OCI-LY7 (cell line): ENCODE results near the gene ZBED1. TPM values are rescaled to one million over a fixed set of nuclear protein-coding genes. Genes with fewer than 3 reads are reported as not detected.
"Not testable (repeated sequence)": the region's sequence is repeated elsewhere in the genome, so short reads cannot be mapped to it uniquely, and the experiment has no call there.

Experiments
- BruUV-seq: library from RNA; stranded (reverse); fragments of 400-500 nt; replicated peaks from 2 replicates; lab custom pipeline; 2021; lab: Mats Ljungman, UMichigan
- CTCF ChIA-PET: fragments of 300-600 bp; sonication (Branson Sonifier 250); formaldehyde crosslinking; loops from one replicate; lab custom pipeline; 2022; ENCODE audit warnings: antibody characterized with exemption; ENCODE audit not compliant: unreplicated experiment; lab: Charles Lee
- POLR2A ChIA-PET: fragments of 300-600 bp; sonication (Branson Sonifier 250); formaldehyde crosslinking; loops from one replicate; lab custom pipeline; 2022; ENCODE audit warnings: antibody characterized with exemption; lab: Charles Lee
- DNase-seq: peaks from one replicate; pipeline ENCODE4 v3.0.0-alpha.2; 2015; ENCODE audit warnings: low spot score
- H2AFZ ChIP-seq: fragments of 200-600 bp; sonication (generic), shearing (Covaris generic); 2 replicates; pipeline ENCODE4 v1.6.1; 2014; ENCODE audit warnings: mild to moderate bottlenecking, antibody characterized with exemption, low read length, moderate library complexity
- H3K27ac ChIP-seq: fragments of 200-600 bp; sonication (generic); 2 replicates; pipeline ENCODE4 v1.5.1; 2014; ENCODE audit warnings: mixed run types, low read depth, mild to moderate bottlenecking, moderate library complexity, low read length, inconsistent platforms; ENCODE audit not compliant: poor library complexity, severe bottlenecking
- H3K36me3 ChIP-seq: fragments of 200-600 bp; sonication (generic); 2 replicates; pipeline ENCODE4 v1.6.1; 2014; ENCODE audit warnings: mild to moderate bottlenecking, antibody characterized with exemption, low read length, moderate library complexity, mixed read lengths; ENCODE audit not compliant: insufficient read depth
- H3K4me1 ChIP-seq: fragments of 200-600 bp; sonication (generic); 2 replicates; pipeline ENCODE4 v1.5.1; 2014; ENCODE audit warnings: mild to moderate bottlenecking, low read length; ENCODE audit not compliant: insufficient read depth, poor library complexity, severe bottlenecking
- H3K4me2 ChIP-seq: fragments of 200-600 bp; sonication (generic); 2 replicates; pipeline ENCODE4 v1.6.1; 2014; ENCODE audit warnings: mild to moderate bottlenecking, low read length
- H3K4me3 ChIP-seq: fragments of 200-600 bp; sonication (generic); 2 replicates; pipeline ENCODE4 v1.5.1; 2014; ENCODE audit warnings: mild to moderate bottlenecking, low read depth, low read length; ENCODE audit not compliant: poor library complexity, severe bottlenecking
- H3K79me2 ChIP-seq: fragments of 200-600 bp; sonication (generic); 2 replicates; pipeline ENCODE4 v1.6.1; 2016; ENCODE audit warnings: low read depth, mild to moderate bottlenecking, low read length, moderate library complexity, mixed read lengths; ENCODE audit not compliant: insufficient read depth
- H3K9me2 ChIP-seq: fragments of 200-600 bp; sonication (generic); 2 replicates; pipeline ENCODE4 v1.6.1; 2016; ENCODE audit warnings: mild to moderate bottlenecking, low read length, mixed read lengths; ENCODE audit not compliant: insufficient read depth
- H3K9me3 ChIP-seq: fragments of 200-600 bp; sonication (generic); 2 replicates; pipeline ENCODE4 v1.6.1; 2014; ENCODE audit warnings: mild to moderate bottlenecking, mixed run types, low read length, mixed read lengths
- H4K20me1 ChIP-seq: fragments of 200-600 bp; sonication (generic); 2 replicates; pipeline ENCODE4 v1.6.1; 2014; ENCODE audit warnings: mild to moderate bottlenecking, antibody characterized with exemption, low read length, moderate library complexity, mixed read lengths; ENCODE audit not compliant: insufficient read depth
- CTCF ChIP-seq: fragments of 200-600 bp; sonication (generic); conservative IDR thresholded peaks from 2 replicates; pipeline ENCODE4 v1.5.1; 2014; ENCODE audit warnings: mild to moderate bottlenecking, antibody characterized with exemption, low read length, moderate library complexity, mixed read lengths
- EZH2phosphoT487 ChIP-seq: fragments of 200-600 bp; sonication (generic); IDR thresholded peaks from 2 replicates; pipeline ENCODE4 v1.6.1; 2018; ENCODE audit warnings: low read depth, borderline replicate concordance, mild to moderate bottlenecking, mixed run types, antibody characterized with exemption, low read length, moderate library complexity, mixed read lengths
- intact Hi-C: fragments of 100-400 bp; cut with micrococcal nuclease; formaldehyde crosslinking; loops from one replicate; pipeline ENCODE4 v1.10.0; 2022; ENCODE audit not compliant: unreplicated experiment
- total RNA-seq, 2 experiments: library from RNA; depleted of rRNA in 1 of 2; stranded (reverse); fragments of >200 nt in 1 of 2; shearing (Covaris generic) in 1 of 2; gene quantifications; 2 replicates each; pipeline ENCODE4 v1.2.3, GENCODE V29; 2014 to 2022

ZBED1 gene
- total RNA-seq, 2 experiments from 2014 or later: 57.6 to 58.7 TPM

- Histone ChIP-seq H4K20me1 (no peaks in the 10 kb centered on the region), H3K9me3 (peaks cover 5% of the 10 kb centered on the region; the same call in 1 of the 2 replicates), H3K27ac (no peak overlapping the region), H2AFZ (no peak overlapping the region), H3K9me2 (no peaks in the 10 kb centered on the region), H3K4me1 (no peaks in the 10 kb centered on the region), H3K4me2 (no peak overlapping the region), H3K4me3 (no peak overlapping the region), H3K36me3 (peaks cover 21% of the 10 kb centered on the region), H3K79me2 (peaks cover 14% of the 10 kb centered on the region; the same call in 1 of the 2 replicates)
- no peak for DNase-seq
- BruUV-seq: no TSS peak
- no peak for TF ChIP-seq CTCF
- TF ChIP-seq EZH2phosphoT487: no peak
- intact Hi-C loops: no loop called here
- CTCF ChIA-PET: no interaction called here
- POLR2A ChIA-PET: no interaction called here
Observed at GRCh38 chrX:2479420-2479780, 21.4 kb downstream of the ZBED1 start.

GRCh38 chrX:2478546-2479419 is 22.0 kb downstream of the ZBED1 start:
- Histone ChIP-seq H3K9me2 (no peaks in the 10 kb centered on the region), H2AFZ (no peak overlapping the region), H3K79me2 (peaks cover 14% of the 10 kb centered on the region; the same call in 1 of the 2 replicates), H3K4me2 (no peak overlapping the region), H3K4me1 (no peaks in the 10 kb centered on the region), H3K4me3 (no peak overlapping the region), H3K36me3 (peaks cover 18% of the 10 kb centered on the region), H3K27ac (no peak overlapping the region), H3K9me3 (peaks cover 5% of the 10 kb centered on the region; the same call in 1 of the 2 replicates), H4K20me1 (no peaks in the 10 kb centered on the region)
- ChIA-PET CTCF (no interaction called here), POLR2A (no interaction called here)
- BruUV-seq: no TSS peak
- TF ChIP-seq CTCF (no peak), EZH2phosphoT487 (no peak)
- intact Hi-C loops: no loop called here
- no peak for DNase-seq

GRCh38 chrX:2477313-2477712 is 23.5 kb downstream of the ZBED1 start:
- H3K9me3 ChIP-seq, intact Hi-C loops, DNase-seq, H2AFZ ChIP-seq, H3K4me3 ChIP-seq, H3K9me2 ChIP-seq, H3K4me1 ChIP-seq, CTCF ChIA-PET, H3K27ac ChIP-seq, H4K20me1 ChIP-seq, POLR2A ChIA-PET, BruUV-seq, H3K4me2 ChIP-seq, H3K79me2 ChIP-seq: not testable (repeated sequence)
- H3K36me3 ChIP-seq: peaks cover 18% of the 10 kb centered on the region
